ENCODE measurements around the gene WDR90.
A peak's percentile ranks its signal among the peaks of the same experiment; 100 is the strongest.

The WDR90 gene

GRCh38 chr16:634051-634670 is 15.0 kb upstream of the WDR90 start:
- no peak for DNase-seq (ENCODE audit: extremely low spot score)
- ChIA-PET CTCF (no interaction called here), POLR2A (no interaction called here)
- TF ChIP-seq, protein P1, sequence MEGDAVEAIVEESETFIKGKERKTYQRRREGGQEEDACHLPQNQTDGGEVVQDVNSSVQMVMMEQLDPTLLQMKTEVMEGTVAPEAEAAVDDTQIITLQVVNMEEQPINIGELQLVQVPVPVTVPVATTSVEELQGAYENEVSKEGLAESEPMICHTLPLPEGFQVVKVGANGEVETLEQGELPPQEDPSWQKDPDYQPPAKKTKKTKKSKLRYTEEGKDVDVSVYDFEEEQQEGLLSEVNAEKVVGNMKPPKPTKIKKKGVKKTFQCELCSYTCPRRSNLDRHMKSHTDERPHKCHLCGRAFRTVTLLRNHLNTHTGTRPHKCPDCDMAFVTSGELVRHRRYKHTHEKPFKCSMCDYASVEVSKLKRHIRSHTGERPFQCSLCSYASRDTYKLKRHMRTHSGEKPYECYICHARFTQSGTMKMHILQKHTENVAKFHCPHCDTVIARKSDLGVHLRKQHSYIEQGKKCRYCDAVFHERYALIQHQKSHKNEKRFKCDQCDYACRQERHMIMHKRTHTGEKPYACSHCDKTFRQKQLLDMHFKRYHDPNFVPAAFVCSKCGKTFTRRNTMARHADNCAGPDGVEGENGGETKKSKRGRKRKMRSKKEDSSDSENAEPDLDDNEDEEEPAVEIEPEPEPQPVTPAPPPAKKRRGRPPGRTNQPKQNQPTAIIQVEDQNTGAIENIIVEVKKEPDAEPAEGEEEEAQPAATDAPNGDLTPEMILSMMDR (IDR thresholded peaks at IDR 0.05; ENCODE audit: control extremely low read depth, extremely low read depth, low read depth, missing control alignments) = no peak

GRCh38 chr16:634996-635395 is 14.2 kb upstream of the WDR90 start:
- TF ChIP-seq, protein P1 (IDR thresholded peaks at IDR 0.05; ENCODE audit: control extremely low read depth, extremely low read depth, low read depth, missing control alignments) = no peak
- DNase-seq (ENCODE audit: extremely low spot score) = no peak
- CTCF ChIA-PET = no interaction called here
- POLR2A ChIA-PET = no interaction called here

- POLR2A ChIA-PET = interaction anchor here (0.7 kb wide), 1 partner anchor 15 kb away, joined by 4 read pairs; no protein-coding TSS in a partner anchor
- TF ChIP-seq, protein P1 (IDR thresholded peaks at IDR 0.05; ENCODE audit: control extremely low read depth, extremely low read depth, low read depth, missing control alignments) = no peak
- CTCF ChIA-PET = interaction anchor here (1.1 to 2.5 kb wide), 2 partner anchors 13 to 26 kb away, joined by 3 to 13 read pairs; partner anchors contain the start of gene WDR90
- no peak for DNase-seq (ENCODE audit: extremely low spot score)
These were observed 13.5 kb upstream of the WDR90 start for GRCh38 chr16:635573-636205.

- peak; percentile 96 for DNase-seq (ENCODE audit: extremely low spot score)
- POLR2A ChIA-PET = interaction anchor here (0.7 kb wide), 1 partner anchor 15 kb away, joined by 4 read pairs; no protein-coding TSS in a partner anchor
- CTCF ChIA-PET = interaction anchor here (0.6 to 2.5 kb wide), 4 partner anchors 9 to 1069 kb away, joined by 3 to 13 read pairs (median 4); partner anchors contain the start of genes MAPK8IP3 and WDR90
- TF ChIP-seq, protein P1 (IDR thresholded peaks at IDR 0.05; ENCODE audit: control extremely low read depth, extremely low read depth, low read depth, missing control alignments) = no peak
These were observed 12.7 kb upstream of the WDR90 start, which contains the start of gene METTL26 for GRCh38 chr16:636206-637080. Gene METTL26 (minus strand): TSS chr16:636305. CDS start chr16:636290, 15 bp downstream.

- CTCF ChIA-PET = interaction anchor here (0.6 to 2.5 kb wide), 3 partner anchors 10 to 1068 kb away, joined by 4 to 13 read pairs (median 4); partner anchors contain the start of genes MAPK8IP3 and WDR90
- TF ChIP-seq, protein P1 (IDR thresholded peaks at IDR 0.05; ENCODE audit: control extremely low read depth, extremely low read depth, low read depth, missing control alignments) = no peak
- POLR2A ChIA-PET = no interaction called here
- peak; percentile 100 for DNase-seq (ENCODE audit: extremely low spot score)
These were observed 11.8 kb upstream of the WDR90 start for GRCh38 chr16:637081-638018.
